ENCODE results near the gene CACNA1E.

CACNA1E gene

GRCh38 chr1:181789395-181789794 lies 306.1 kb downstream of the CACNA1E start:
- TF ChIP-seq CTCF (IDR thresholded peaks at IDR 0.05; ENCODE audit: low read depth, low read length), result no peak
- DNase-seq (ENCODE audit: low read depth in 2 of 2), result no peak
- H3K4me3 ChIP-seq (replicated peaks in 1 of 2; ENCODE audit: low read depth in 2 of 2, low read length in 2 of 2), result no peak overlapping the region

GRCh38 chr1:181791721-181792120 lies 308.4 kb downstream of the CACNA1E start:
- DNase-seq (ENCODE audit: low read depth in 2 of 2), result no peak
- H3K4me3 ChIP-seq (replicated peaks in 1 of 2; ENCODE audit: low read depth in 2 of 2, low read length in 2 of 2), result no peak overlapping the region
- no peak for TF ChIP-seq CTCF (IDR thresholded peaks at IDR 0.05; ENCODE audit: low read depth, low read length)

- no peak for TF ChIP-seq CTCF (IDR thresholded peaks at IDR 0.05; ENCODE audit: low read depth, low read length)
- no peak for DNase-seq (ENCODE audit: low read depth in 2 of 2)
- H3K4me3 ChIP-seq (replicated peaks in 1 of 2; ENCODE audit: low read depth in 2 of 2, low read length in 2 of 2), result no peak overlapping the region
These were observed 310.5 kb downstream of the CACNA1E start for GRCh38 chr1:181793831-181794230.

GRCh38 chr1:181794332-181794731 lies 311.0 kb downstream of the CACNA1E start:
- TF ChIP-seq CTCF (IDR thresholded peaks at IDR 0.05; ENCODE audit: low read depth, low read length), result no peak
- no peak overlapping the region for H3K4me3 ChIP-seq (replicated peaks in 1 of 2; ENCODE audit: low read depth in 2 of 2, low read length in 2 of 2)
- no peak for DNase-seq (ENCODE audit: low read depth in 2 of 2)

- TF ChIP-seq CTCF (IDR thresholded peaks at IDR 0.05; ENCODE audit: low read depth, low read length), result no peak
- no peak for DNase-seq (ENCODE audit: low read depth in 2 of 2)
- no peak overlapping the region for H3K4me3 ChIP-seq (replicated peaks in 1 of 2; ENCODE audit: low read depth in 2 of 2, low read length in 2 of 2)
These were observed 315.0 kb downstream of the CACNA1E start for GRCh38 chr1:181798191-181798926.

GRCh38 chr1:181801617-181802016 lies 318.3 kb downstream of the CACNA1E start:
- no peak overlapping the region for H3K4me3 ChIP-seq (replicated peaks in 1 of 2; ENCODE audit: low read depth in 2 of 2, low read length in 2 of 2)
- DNase-seq (ENCODE audit: low read depth in 2 of 2), result no peak
- TF ChIP-seq CTCF (IDR thresholded peaks at IDR 0.05; ENCODE audit: low read depth, low read length), result no peak

GRCh38 chr1:181802466-181802865 lies 319.1 kb downstream of the CACNA1E start:
- DNase-seq (ENCODE audit: low read depth in 2 of 2), result no peak
- no peak overlapping the region for H3K4me3 ChIP-seq (replicated peaks in 1 of 2; ENCODE audit: low read depth in 2 of 2, low read length in 2 of 2)
- no peak for TF ChIP-seq CTCF (IDR thresholded peaks at IDR 0.05; ENCODE audit: low read depth, low read length)

Measured in cardiac fibroblast (primary cell).